ENCODE measurements around the gene SIPA1L3.
A peak's percentile ranks its signal among the peaks of the same experiment; 100 is the strongest.

Gene SIPA1L3

DNA sequence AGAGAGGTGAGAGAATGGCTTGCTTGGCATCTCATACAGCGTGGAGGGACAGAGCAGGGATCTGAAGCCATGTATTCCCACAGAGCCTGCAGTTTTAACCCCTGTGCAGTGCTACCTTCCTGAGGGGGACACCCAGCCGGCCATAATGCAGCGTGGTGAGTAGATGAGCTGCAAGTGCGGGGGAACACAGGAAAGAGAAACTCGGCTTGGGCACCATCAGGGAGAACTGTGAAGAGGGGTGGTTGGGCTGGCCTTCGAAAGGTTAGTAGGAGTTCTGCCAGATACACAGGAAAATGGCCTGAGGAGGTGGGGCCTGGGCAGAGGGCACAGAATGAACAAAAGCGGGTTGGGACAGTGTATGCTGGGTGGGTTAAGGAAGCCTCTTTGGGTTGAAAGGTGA, 88.3 kb downstream of the SIPA1L3 start:
- DNase-seq (ENCODE audit: low read depth in 2 of 2) = no peak

DNA sequence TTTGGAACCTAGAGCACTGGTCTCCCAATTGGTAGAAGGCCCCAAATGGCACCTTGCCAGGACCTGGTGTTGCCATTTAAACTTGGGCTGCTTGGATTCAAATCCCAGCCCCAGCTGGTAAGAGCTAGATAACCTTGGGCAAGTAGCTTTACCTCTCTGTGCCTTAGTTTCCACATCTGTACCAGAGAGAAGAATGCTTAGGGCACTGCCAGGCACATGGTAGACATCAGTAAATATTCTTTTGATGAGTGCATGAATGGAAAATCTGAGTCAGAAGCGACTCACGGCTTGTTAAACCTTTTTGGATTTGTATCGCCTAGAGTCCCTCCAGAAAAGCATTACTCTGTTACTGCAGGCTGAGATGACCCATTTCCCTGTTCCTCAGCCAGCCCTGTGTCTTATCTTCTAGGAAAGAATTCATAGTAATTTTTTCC, 90.9 kb downstream of the SIPA1L3 start:
- peak in 1 of 2 donors; percentile 11 for DNase-seq (ENCODE audit: low read depth in 2 of 2)

DNA sequence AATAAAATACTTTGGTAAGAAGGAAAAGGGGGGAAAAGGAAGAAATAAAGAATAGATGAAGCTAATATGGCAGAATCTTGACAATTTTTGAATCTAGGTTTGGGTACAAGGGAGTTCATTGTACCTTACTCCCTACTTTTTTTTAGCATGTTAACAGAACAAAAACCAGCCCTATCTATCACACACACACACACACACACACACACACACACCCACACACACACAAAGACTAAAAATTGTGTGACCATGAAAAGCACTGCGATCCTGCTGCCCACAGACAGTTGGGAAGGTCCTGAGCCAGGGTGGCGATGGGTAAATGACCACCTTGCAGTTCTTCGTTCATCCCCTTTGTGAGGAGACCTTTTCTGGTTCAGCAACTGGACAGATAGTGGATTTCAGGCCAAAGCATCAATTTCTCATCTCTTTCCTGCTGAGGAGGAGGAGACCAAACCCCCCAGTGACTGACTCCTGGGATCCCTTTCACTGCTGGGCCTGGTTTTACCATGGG, 91.8 kb downstream of the SIPA1L3 start:
- no peak for DNase-seq (ENCODE audit: low read depth in 2 of 2)

DNA sequence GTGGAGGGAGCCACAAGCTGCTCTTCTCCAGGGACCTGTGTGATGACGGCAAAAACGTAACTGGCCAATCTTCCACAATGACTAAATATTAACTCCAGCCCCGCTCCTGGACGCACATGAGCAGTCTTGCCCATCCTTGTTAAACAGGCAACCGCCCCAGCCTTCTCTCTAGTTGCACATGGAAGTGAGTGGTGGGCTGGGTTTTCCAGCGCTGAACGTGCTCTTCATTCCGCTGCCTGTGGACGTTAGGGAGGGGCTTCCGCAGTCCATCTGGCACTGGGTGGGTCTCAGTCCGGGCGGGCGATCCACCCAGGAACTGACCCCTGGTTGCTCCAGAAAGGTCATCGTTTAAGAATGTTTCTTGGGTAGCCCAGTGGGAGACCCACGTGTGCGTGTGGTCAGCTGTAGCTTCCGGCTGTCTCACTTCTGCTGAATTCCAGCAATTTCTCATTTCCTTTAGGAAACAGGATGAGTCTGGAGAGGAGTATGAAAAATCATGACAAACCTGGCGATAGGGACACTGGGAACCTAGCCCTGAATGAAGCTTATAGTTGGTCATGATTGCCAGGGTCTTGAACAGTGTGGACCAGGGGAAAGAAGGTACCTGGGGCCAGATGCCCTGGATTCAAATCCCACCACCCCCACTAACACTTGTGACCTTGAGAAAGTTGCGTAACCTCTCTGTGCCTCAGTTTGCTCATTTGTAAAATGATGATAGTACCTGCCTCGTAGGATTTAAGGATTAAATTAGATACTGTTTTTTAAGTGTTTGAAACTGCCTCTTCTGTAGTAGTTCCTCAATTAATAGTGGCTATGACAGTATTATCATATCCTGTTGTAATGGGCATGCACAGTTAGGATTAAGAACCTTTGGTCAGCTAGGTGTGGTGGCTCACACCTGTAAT, 92.6 kb downstream of the SIPA1L3 start:
- no peak for DNase-seq (ENCODE audit: low read depth in 2 of 2)

DNA sequence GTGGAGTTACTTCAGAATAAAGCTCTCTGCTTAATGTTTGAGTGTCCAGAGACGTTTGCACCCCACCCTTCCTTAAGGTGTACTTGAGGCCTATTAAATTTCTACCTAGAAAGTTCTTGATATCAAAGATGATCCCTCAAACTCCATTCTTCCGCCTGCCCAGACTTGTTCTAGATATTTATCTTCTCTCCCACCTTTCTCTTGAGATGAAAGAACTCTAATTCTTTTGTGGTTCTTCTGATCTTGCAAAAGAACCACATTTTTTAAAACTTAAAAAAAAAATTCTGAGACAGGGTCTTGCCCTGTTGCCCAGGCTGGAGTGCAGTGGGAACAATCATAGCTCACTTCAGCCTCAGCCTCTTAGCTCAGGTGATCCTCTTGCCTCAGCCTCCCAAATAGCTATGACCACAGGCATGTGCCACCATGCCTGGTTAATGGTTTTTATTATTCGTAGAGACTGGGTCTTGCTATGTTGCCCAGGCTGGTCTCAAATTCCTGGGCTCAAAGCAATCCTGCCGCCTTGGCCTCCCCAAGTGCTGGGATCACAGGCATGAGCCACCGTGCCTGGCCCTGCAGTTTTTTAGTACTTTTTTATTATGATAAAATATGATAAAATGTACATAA, 94.3 kb downstream of the SIPA1L3 start:
- DNase-seq (ENCODE audit: low read depth in 2 of 2) = no peak

DNA sequence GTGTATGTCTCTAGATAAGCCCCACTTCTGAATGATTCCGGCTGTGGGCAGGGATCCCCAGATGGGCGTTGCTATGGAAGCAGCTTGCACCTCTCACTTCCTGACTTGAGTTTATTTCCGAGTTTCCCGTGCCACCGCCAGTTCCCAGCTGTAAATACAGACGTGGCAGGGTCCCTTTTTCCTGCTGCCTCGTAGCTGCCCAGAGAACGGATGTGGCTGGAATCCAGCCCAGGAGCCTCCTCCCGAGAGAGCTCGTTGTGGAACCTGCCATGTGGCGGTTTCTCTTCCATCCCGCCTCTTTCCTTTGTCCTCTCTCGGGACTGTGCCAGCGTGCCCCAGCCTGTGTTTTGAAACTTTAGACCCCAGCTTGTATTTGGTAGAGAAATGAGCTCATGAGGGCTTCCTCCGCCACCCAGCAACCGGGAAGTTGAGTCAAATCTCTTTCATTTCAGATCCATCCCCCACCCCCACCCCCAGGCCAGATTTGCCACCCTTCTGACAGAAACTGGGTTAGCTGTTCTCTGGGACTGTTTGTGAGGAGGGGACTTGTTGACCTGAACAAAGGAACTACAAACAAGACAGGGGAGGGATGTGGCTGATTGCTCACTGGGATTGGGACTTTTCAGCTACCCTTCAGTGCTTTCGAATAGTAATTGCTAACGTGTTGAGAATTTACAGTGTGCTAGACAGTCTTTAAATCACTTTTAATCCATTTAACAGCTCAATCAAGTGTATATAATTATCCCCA, 96.6 kb downstream of the SIPA1L3 start:
- DNase-seq (ENCODE audit: low read depth in 2 of 2) = peak in 1 of 2 donors; percentile 27

DNA sequence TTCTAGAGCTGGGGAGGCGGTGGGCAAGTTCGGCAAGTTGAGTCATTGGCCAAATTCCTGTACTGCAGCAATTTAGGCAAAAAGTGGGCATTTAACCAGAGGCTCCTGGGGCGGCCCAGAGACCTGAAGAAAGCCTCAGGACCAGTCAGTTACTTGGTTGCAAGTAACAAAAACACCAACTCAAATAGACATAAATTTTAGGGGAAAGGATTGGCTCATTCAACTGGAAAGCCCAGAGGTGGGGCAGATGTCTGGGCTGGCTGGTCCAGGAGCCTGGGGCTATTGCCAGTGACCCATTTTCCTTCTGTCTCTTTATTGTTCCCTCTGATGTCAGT, 97.1 kb downstream of the SIPA1L3 start:
- no peak for DNase-seq (ENCODE audit: low read depth in 2 of 2)

DNA sequence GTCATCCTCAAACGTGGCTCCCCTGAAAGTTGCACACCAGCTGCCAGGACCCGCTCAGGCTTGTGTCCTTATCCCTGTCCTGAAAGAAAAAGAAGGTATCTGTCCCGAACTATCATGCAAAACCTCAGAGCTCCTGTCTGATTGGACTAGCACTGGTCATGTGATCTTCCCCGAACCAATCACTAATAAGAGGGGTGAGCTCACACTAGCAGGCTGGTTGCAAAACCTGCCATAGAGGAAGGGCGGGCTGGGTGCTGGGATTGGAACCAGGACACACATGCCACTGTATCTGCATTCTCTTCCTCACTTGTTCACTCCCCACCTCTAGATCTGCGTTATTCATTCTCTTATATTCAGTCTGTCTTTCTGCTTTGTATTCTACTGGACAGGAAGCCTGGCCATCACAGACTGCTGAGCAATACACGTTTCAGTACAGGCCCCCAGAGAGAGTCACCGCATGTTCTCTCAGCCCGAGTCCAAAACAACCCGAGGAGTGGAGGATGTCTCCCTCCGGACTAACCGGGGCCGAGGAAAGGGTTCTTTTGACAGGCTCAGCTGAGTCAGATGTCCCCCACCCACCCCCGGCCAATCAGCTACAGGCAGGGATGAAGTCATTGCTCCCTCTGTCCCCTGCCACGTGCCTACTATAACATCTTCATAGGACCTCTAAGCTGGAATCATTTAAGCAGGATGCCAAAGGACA, 97.7 kb downstream of the SIPA1L3 start:
- no peak for DNase-seq (ENCODE audit: low read depth in 2 of 2)

DNA sequence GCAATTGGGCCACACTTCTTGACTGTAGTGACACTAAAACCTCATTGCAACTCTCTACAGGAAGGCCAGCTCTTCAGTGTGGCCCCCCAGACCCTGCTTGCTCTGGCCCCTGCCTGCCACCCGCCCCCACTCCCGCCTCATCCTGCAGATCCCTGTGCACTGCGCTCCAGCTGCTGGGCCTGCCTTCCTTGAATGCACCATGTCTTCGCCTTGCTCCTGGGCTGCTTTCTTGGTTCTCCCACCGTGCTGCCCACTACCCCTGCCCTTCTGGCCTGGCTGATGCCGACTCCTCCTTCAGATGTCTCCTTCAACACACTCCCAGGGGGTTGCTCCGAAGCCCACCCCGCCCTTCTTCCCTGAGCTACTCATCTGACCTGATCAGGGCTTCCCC, 98.2 kb downstream of the SIPA1L3 start:
- no peak for DNase-seq (ENCODE audit: low read depth in 2 of 2)

DNA sequence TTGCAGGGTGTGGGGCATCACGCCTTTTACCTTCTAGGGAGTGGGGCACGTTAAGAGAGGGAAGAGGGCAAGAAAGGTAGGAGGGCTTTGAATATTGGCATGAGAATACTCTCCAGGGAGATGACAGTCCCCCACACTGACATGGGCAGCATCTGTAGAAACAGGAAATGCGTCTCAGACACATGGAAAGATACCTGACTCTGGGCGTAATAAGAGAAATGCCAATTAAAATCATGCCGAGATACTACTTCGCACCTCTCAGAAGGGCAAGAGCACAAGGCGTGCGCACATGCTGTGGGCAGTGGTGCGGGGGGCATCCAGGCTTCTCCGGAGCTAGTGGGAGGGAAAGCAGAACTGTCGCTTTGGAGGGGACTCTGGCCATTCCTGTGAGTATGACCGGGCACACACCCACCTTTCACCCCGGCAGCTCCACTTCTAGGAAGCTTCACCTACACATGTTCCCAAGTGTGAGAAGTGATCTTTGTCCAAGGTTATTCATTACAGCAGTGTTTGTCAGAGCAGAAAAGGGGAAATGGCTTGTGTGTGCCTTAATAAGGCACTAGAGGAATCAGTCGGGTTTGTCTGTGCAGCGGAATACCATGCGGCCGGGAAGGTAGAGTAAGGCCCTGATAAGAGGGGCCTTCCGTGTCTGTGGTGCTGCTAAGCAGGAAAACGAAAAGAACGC, 99.5 kb downstream of the SIPA1L3 start:
- DNase-seq (ENCODE audit: low read depth in 2 of 2) = no peak

DNA sequence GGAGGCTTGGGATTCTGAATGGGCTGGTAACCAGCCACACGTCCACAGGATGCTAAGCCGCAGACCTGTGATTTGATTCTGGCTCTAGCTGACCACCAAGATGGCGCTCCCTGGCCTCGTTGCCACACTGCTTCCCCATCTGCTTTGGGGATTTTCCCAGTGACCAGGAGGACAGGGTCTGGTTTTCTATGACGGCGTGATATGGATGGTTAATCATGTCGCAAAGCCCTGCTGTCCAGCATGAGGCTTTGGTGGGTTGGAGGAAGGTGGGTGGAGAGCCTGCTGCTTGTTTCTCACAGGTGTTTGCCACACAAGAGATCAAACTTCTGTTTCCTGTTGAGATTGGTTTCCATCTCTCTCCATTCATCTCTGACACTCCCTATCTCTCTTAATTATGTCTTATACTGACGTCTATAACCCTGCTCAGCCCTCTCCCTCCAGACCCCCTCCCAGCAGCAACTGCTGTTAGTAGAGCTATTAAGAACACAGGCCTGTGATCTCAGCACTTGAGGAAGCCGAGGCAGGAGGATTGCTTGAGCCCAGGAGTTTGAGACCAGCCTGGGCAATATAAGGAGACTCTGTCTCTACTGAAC, 102.7 kb downstream of the SIPA1L3 start:
- no peak for DNase-seq (ENCODE audit: low read depth in 2 of 2)

DNA sequence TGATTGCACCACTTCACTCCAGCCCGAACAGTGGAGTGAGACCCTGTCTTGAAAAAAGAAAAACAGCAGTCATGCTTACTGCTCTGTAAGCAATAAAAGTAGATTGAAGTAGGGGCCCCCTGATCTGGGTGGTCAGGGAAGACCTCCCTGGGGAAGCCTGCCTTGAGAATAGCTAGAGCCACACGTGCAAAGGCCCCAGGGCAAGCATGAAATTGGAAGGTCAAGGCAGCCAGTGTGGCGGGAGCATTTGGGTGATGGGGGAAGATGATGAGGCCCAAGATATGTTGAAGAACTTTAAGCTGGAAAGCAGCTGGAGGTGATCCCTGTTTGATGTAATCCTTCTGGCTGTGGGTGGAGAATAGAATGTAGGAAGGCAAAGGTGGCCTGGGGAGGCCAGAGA, 104.4 kb downstream of the SIPA1L3 start:
- no peak for DNase-seq (ENCODE audit: low read depth in 2 of 2)

DNA sequence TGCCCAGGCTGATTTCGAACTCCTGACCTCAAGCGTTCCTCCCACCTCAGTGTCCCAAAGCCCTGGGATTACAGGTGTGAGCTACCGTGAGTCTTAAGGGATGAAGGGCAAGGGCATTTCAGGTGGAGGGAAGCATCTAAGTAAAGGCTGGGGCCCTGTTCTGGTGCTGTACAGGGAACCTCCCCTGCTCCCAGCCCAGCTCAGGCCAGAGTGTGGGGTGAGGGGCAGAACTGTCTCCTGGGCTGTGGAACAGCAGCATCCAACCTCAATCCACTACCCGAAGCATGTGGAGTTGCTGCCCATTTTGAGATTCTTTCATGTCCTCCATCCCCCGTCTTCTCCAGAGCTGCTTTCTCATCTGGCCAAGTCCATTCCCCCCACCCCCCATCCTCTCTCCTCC, 105.3 kb downstream of the SIPA1L3 start:
- DNase-seq (ENCODE audit: low read depth in 2 of 2) = no peak

DNA sequence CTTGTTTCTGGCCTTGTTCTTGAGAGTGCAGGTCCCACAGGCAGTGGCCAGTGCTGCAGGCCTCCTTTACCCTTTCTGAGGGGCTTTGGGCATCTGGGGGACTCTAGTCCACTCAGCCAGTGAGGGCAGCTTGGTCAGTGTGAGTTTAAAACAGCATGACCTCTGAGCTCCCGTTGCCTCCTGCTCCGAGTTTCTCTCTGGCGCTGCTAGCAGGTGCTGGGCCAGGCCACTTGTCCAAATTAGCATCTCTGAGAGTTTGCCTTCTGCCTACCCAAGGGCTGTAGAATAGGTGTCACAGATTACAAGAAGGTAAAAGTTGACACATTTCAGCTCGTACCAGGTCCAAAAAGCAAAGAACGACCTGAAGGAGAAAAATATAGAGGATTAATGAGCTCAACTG, 105.9 kb downstream of the SIPA1L3 start:
- DNase-seq (ENCODE audit: low read depth in 2 of 2) = no peak

DNA sequence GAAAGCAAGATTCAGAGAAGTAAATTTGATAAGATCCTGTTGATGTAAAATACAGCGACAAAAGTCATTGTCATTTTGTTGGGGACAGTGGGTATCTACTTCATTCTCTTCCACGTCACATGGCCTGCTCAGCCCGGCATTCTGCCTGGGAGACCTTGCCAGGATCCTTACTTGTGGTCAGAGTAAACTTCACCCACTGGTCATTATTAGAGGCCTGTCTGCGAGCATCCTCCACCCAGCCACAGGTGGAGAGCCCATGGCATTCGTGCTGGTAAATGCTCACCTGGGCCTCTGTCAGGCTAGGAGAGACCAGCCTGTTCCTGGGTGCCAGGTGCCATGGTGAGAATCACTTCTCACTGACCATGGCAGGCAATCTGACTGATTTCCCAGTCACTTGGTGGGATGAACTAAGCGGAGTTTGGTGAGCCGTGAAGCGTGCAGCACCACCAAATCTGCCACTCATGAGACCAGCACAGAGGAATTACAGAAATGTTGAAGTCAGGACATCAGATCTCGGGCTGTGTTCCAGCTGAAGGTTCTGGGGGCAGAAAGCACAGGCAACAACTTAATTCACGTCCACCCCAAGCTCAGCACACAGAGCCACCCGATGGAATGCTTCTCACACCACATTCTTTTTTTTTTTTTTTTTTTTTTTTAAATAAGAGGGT, 107.0 kb downstream of the SIPA1L3 start:
- DNase-seq (ENCODE audit: low read depth in 2 of 2) = no peak

DNA sequence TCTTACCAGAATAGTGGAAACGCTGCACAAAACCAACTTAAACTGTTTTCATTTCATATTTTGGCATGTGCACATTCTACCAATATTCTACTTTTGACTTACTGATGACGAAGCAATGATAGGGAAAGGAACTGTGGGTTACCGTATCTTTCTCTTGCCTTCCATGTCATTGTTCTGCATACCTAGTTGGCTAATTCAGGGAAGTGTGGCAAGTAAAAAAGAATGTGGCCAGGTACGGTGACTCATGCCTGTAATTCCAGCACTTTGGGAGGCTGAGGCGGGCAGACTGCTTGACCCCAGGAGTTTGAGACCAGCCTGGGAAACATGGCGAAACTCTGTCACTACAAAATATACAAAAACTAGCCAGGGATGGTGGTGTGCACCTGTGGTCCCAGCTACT, 108.2 kb downstream of the SIPA1L3 start:
- no peak for DNase-seq (ENCODE audit: low read depth in 2 of 2)

DNA sequence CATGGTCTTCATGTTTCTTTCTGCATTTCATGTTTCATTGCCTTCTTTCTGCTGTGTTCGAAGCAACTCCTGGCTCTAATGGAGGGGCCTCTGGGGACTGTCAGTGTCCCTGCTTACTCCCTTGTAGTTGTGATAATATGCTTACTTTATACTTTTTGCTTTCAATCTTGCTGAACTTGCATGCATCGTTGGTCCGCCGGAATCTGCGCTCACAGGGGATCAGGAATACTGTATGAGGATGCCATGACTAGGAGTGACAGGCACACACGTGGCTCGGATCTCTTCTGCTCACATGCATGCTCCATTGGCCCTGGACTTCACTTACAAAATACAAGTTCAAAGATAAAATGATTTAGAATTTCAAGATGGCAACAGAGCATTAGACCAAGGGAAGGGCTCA, 108.8 kb downstream of the SIPA1L3 start:
- DNase-seq (ENCODE audit: low read depth in 2 of 2) = no peak

DNA sequence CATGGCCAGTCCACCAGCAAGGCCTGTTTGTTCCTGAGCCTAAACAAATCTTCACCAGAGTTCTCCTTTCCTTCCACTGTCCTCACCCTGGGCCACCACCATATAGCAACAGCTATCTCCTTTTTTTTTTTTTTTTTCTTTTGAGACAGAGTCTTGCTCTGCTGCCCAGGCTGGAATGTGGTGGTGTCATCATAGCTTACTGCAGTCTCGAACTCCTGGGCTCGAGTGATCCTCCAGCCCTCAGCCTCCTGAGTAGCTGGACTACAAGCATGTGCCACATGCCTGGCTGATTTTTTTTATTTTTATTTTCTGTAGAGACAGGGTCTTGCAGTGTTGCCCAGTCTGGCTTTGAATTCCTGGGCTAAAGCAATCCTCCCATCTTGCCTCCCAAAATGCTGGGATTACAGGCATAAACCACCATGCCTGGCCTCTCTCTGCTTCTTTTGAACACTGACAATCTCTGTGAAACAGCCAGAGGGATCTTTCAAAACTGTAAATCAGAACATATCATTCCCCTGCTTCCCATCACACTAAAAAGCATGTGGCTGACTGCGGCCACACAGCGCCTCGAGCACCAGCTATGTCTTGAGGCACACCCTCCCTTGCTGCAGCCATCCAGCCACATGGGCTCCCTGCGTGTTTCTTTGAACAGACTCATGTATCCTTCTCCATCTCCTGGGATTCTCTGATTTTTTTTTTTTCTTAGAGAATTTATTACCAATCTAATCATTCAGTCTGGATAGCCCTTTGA, 110.6 kb downstream of the SIPA1L3 start:
- DNase-seq (ENCODE audit: low read depth in 2 of 2) = no peak

DNA sequence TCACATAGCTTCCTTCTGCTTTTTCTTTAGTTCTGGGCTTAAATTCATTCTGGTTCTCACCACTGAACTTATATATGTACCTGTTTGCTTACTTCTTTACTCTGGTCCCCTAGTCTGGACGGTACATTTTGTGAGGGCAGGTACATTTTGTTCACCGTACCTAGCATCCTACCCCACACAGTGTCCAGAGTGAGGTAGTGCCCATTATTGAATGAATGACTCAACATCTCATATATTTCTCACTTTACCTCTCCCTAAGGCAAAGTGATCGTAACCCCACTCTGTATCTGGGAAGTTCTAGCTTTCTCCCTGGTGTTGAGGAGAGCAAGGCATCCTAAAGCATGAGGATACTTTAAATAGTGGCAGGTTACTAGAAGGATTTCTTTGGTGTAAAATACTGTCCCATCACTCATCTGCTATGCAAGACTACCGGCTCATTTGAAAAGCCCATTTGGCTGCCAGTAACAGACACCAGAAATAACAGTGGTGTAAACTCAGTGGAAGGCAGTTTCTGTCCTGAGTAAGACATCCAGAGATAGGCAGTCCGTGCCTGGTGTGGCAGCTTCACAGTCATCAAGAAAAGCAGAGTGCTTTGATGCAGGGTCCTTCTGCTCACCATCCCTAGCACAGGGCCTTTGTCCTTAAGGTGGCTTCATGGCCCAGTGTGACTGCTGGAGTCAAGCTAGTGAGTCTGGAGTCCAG, 111.8 kb downstream of the SIPA1L3 start:
- no peak for DNase-seq (ENCODE audit: low read depth in 2 of 2)
